SU-DHL-6 (cell line): ENCODE results near the gene ITIH5.
"Not testable (repeated sequence)": the region's sequence is repeated elsewhere in the genome, so short reads cannot be mapped to it uniquely, and the experiment has no call there.

Experiments
- H2AFZ ChIP-seq: fragments of 200-600 bp; sonication (generic); 2 replicates; pipeline ENCODE4 v1.6.1; 2014; ENCODE audit warnings: low read depth, mild to moderate bottlenecking, moderate library complexity, mixed read lengths, antibody characterized with exemption, low read length; ENCODE audit not compliant: severe bottlenecking
- H3F3A ChIP-seq: fragments of 200-600 bp; shearing (Covaris generic); 2 replicates; pipeline ENCODE4 v1.6.0; 2016; ENCODE audit warnings: antibody characterized with exemption, mild to moderate bottlenecking; ENCODE audit not compliant: insufficient read depth
- H3K27ac ChIP-seq: fragments of 200-600 bp; sonication (generic); 2 replicates; pipeline ENCODE4 v1.5.1; 2016; ENCODE audit warnings: low read depth, mild to moderate bottlenecking, low read length, moderate library complexity, mixed read lengths
- H3K27me3 ChIP-seq: fragments of 200-600 bp; sonication (generic), shearing (Covaris generic); 2 replicates; pipeline ENCODE4 v1.6.0; 2014; ENCODE audit warnings: mild to moderate bottlenecking, low read length
- H3K36me3 ChIP-seq: fragments of 200-600 bp; sonication (generic); 2 replicates; pipeline ENCODE4 v1.6.1; 2014; ENCODE audit warnings: mild to moderate bottlenecking, low read length, mixed read lengths
- H3K4me2 ChIP-seq: fragments of 300-600, 200-600 bp; shearing (Covaris generic), sonication (generic); 2 replicates; pipeline ENCODE4 v1.6.0; 2014; ENCODE audit warnings: low read length, low read depth, mild to moderate bottlenecking; ENCODE audit not compliant: poor library complexity, severe bottlenecking
- H3K4me3 ChIP-seq: fragments of 200-600 bp; sonication (generic); 2 replicates; pipeline ENCODE4 v1.5.1; 2014; ENCODE audit warnings: antibody characterized with exemption, low read length, mild to moderate bottlenecking, mixed read lengths; ENCODE audit not compliant: insufficient read depth, poor library complexity, severe bottlenecking
- H3K79me2 ChIP-seq: fragments of 200-600 bp; sonication (generic); 2 replicates; pipeline ENCODE4 v1.6.1; 2014; ENCODE audit warnings: mild to moderate bottlenecking, low read length, moderate library complexity; ENCODE audit not compliant: insufficient read depth
- H3K9ac ChIP-seq: fragments of 200-600 bp; sonication (generic); 2 replicates; pipeline ENCODE4 v1.7.0; 2014; ENCODE audit warnings: mild to moderate bottlenecking, low read length
- H3K9me2 ChIP-seq: fragments of 200-600 bp; sonication (generic); replicated peaks from 2 replicates; pipeline ENCODE4 v1.6.1; 2014; ENCODE audit warnings: low read length; ENCODE audit not compliant: insufficient read depth
- H3K9me3 ChIP-seq: fragments of 200-600 bp; sonication (generic); 2 replicates; pipeline ENCODE4 v1.6.1; 2014; ENCODE audit warnings: low read length, mixed read lengths; ENCODE audit not compliant: insufficient read depth
- H4K20me1 ChIP-seq: fragments of 200-600 bp; sonication (generic); 2 replicates; pipeline ENCODE4 v1.6.1; 2014; ENCODE audit warnings: low read depth, mild to moderate bottlenecking, antibody characterized with exemption, low read length, moderate library complexity, mixed read lengths
- EZH2phosphoT487 ChIP-seq: fragments of 200-600 bp; sonication (generic), shearing (Covaris generic); conservative IDR thresholded peaks from 2 replicates; pipeline ENCODE4 v1.6.1; 2018; ENCODE audit warnings: mild to moderate bottlenecking, antibody characterized with exemption, low read length, moderate library complexity, mixed read lengths
- TF ChIP-seq, protein P1 (sequence below): fragments of 200-600 bp; sonication (generic); IDR thresholded peaks from one replicate; pipeline ENCODE4 v1.5.1; 2017; ENCODE audit warnings: antibody characterized with exemption, mild to moderate bottlenecking, low read length, moderate library complexity; ENCODE audit not compliant: insufficient read depth, poor library complexity, severe bottlenecking

ITIH5 gene

GRCh38 chr10:7690885-7691597 lies 24.3 kb upstream of the ITIH5 start:
- H3K9me2 ChIP-seq, H2AFZ ChIP-seq, H3K36me3 ChIP-seq, H3K27me3 ChIP-seq, H3K9ac ChIP-seq, H3K4me3 ChIP-seq, H3K27ac ChIP-seq, H3K79me2 ChIP-seq, H3K4me2 ChIP-seq, H3F3A ChIP-seq, H4K20me1 ChIP-seq: not testable (repeated sequence)
- H3K9me3 ChIP-seq: peaks cover 18% of the 10 kb centered on the region; the same call in 1 of the 2 replicates

- no peak overlapping the region for H3K4me2 ChIP-seq
- H2AFZ ChIP-seq: no peak overlapping the region
- TF ChIP-seq, protein P1, sequence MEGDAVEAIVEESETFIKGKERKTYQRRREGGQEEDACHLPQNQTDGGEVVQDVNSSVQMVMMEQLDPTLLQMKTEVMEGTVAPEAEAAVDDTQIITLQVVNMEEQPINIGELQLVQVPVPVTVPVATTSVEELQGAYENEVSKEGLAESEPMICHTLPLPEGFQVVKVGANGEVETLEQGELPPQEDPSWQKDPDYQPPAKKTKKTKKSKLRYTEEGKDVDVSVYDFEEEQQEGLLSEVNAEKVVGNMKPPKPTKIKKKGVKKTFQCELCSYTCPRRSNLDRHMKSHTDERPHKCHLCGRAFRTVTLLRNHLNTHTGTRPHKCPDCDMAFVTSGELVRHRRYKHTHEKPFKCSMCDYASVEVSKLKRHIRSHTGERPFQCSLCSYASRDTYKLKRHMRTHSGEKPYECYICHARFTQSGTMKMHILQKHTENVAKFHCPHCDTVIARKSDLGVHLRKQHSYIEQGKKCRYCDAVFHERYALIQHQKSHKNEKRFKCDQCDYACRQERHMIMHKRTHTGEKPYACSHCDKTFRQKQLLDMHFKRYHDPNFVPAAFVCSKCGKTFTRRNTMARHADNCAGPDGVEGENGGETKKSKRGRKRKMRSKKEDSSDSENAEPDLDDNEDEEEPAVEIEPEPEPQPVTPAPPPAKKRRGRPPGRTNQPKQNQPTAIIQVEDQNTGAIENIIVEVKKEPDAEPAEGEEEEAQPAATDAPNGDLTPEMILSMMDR: no peak
- TF ChIP-seq EZH2phosphoT487: no peak
- peaks cover 18% of the 10 kb centered on the region; the same call in 1 of the 2 replicates for H3K9me3 ChIP-seq
- no peaks in the 10 kb centered on the region for H4K20me1 ChIP-seq
- no peaks in the 10 kb centered on the region for H3F3A ChIP-seq
- no peak overlapping the region for H3K4me3 ChIP-seq
- no peak overlapping the region for H3K9ac ChIP-seq
- no peaks in the 10 kb centered on the region for H3K9me2 ChIP-seq
- no peaks in the 10 kb centered on the region for H3K27me3 ChIP-seq
- H3K27ac ChIP-seq: no peak overlapping the region
- no peaks in the 10 kb centered on the region for H3K79me2 ChIP-seq
- no peaks in the 10 kb centered on the region for H3K36me3 ChIP-seq
Observed at GRCh38 chr10:7689591-7689990, 22.8 kb upstream of the ITIH5 start.

GRCh38 chr10:7687228-7687907 lies 20.6 kb upstream of the ITIH5 start:
- 0 out of 2 replicates have a peak, but pooled peaks cover 8% of the 10 kb centered on the region for H3K9me3 ChIP-seq
- H3K4me2 ChIP-seq: peak overlapping the region; percentile 23
- H3K27ac ChIP-seq: no peak overlapping the region
- no peak overlapping the region for H3K9ac ChIP-seq
- H3K27me3 ChIP-seq: no peaks in the 10 kb centered on the region; the same call in 1 of the 2 replicates
- no peaks in the 10 kb centered on the region for H3F3A ChIP-seq
- H3K4me3 ChIP-seq: no peak overlapping the region
- H3K9me2 ChIP-seq: no peaks in the 10 kb centered on the region
- H3K36me3 ChIP-seq: no peaks in the 10 kb centered on the region
- no peaks in the 10 kb centered on the region for H3K79me2 ChIP-seq
- TF ChIP-seq, protein P1: peak; percentile 97
- TF ChIP-seq EZH2phosphoT487: no peak
- no peaks in the 10 kb centered on the region for H4K20me1 ChIP-seq
- H2AFZ ChIP-seq: peak overlapping the region; percentile 43
